HEK293 (cell line): Measurements from ENCODE around the gene MRPL3.
A peak's percentile ranks its signal among the peaks of the same experiment; 100 is the strongest.

Experiments
- CTCF ChIA-PET: fragments of 350-600 bp; formaldehyde crosslinking; extraction: SDS; loops from one replicate; lab custom pipeline; 2021; ENCODE audit warnings: antibody characterized with exemption; lab: Yijun Ruan, JAX
- POLR2A ChIA-PET: fragments of 300-600 bp; formaldehyde crosslinking; extraction: SDS; loops from one replicate; lab custom pipeline; 2020; ENCODE audit warnings: antibody characterized with exemption, inconsistent platforms; lab: Yijun Ruan, JAX
- H3K27ac ChIP-seq: fragments of 200-500 bp; sonication (Bioruptor generic); 2 replicates; pipeline ENCODE4 v1.5.1; 2014; ENCODE audit warnings: low read depth, low read length, control low read depth, inconsistent platforms; ENCODE audit errors: extremely low read depth
- H3K36me3 ChIP-seq, 2 experiments: fragments of 200-500 bp in 1 of 2; sonication (Bioruptor generic) in 1 of 2; 1 replicate in 1 of 2; 2 replicates in 1 of 2; pipeline ENCODE4 v1.5.1; 2014 to 2017; ENCODE audit warnings: inconsistent platforms in 2 of 2, low read length in 2 of 2; ENCODE audit not compliant: control insufficient read depth in 2 of 2, insufficient read depth in 1 of 2
- H3K4me1 ChIP-seq: fragments of 200-500 bp; sonication (Bioruptor generic); 2 replicates; pipeline ENCODE4 v1.5.1; 2014; ENCODE audit warnings: mild to moderate bottlenecking, low read length, inconsistent platforms; ENCODE audit not compliant: control insufficient read depth, insufficient read depth
- H3K4me3 ChIP-seq: 2 replicates; pipeline ENCODE4 v1.5.1; 2011; ENCODE audit warnings: low read depth, mild to moderate bottlenecking, control low read depth, low read length, moderate library complexity
- H3K9me3 ChIP-seq: fragments of 200-500 bp; sonication (Bioruptor generic); 2 replicates; pipeline ENCODE4 v1.5.1; 2014; ENCODE audit warnings: low read depth, low read length, inconsistent platforms; ENCODE audit not compliant: control insufficient read depth, insufficient read depth
- FEZF1 ChIP-seq: fragments of 450-650 bp; formaldehyde crosslinking; IDR thresholded peaks from 2 replicates; pipeline ENCODE4 v1.5.1; 2016; ENCODE audit warnings: missing biosample characterization, missing genetic modification characterization
- GLIS2 ChIP-seq: fragments of 450-650 bp; formaldehyde crosslinking; IDR thresholded peaks from 2 replicates; pipeline ENCODE4 v1.5.1; 2016; ENCODE audit warnings: missing biosample characterization, missing genetic modification characterization
- INSM2 ChIP-seq: fragments of 450-650 bp; formaldehyde crosslinking; IDR thresholded peaks from 2 replicates; pipeline ENCODE4 v1.5.1; 2016; ENCODE audit warnings: missing biosample characterization, missing genetic modification characterization
- KLF8 ChIP-seq: fragments of 450-650 bp; formaldehyde crosslinking; IDR thresholded peaks from 2 replicates; pipeline ENCODE4 v1.5.1; 2016; ENCODE audit warnings: missing biosample characterization, missing genetic modification characterization
- MZF1 ChIP-seq: fragments of 450-650 bp; formaldehyde crosslinking; IDR thresholded peaks from 2 replicates; pipeline ENCODE4 v1.5.1; 2017; ENCODE audit warnings: missing biosample characterization, missing genetic modification characterization, borderline replicate concordance
- SCRT1 ChIP-seq: fragments of 450-650 bp; formaldehyde crosslinking; IDR thresholded peaks from 2 replicates; pipeline ENCODE4 v1.5.1; 2016; ENCODE audit warnings: missing biosample characterization, missing genetic modification characterization, borderline replicate concordance
- SP2 ChIP-seq: fragments of 450-650 bp; formaldehyde crosslinking; IDR thresholded peaks from 2 replicates; pipeline ENCODE4 v1.5.1; 2016; ENCODE audit warnings: missing biosample characterization, missing genetic modification characterization
- SP7 ChIP-seq: fragments of 450-650 bp; formaldehyde crosslinking; IDR thresholded peaks from 2 replicates; pipeline ENCODE4 v1.5.1; 2016; ENCODE audit warnings: missing biosample characterization, missing genetic modification characterization
- YY1 ChIP-seq: fragments of 450-650 bp; formaldehyde crosslinking; IDR thresholded peaks from 2 replicates; pipeline ENCODE4 v1.5.1; 2018; ENCODE audit warnings: missing biosample characterization, missing genetic modification characterization
- ZBTB48 ChIP-seq: fragments of 450-650 bp; formaldehyde crosslinking; IDR thresholded peaks from 2 replicates; pipeline ENCODE4 v1.5.1; 2016; ENCODE audit warnings: missing biosample characterization, missing genetic modification characterization
- ZNF121 ChIP-seq: fragments of 450-650 bp; formaldehyde crosslinking; IDR thresholded peaks from 2 replicates; pipeline ENCODE4 v1.5.1; 2016; ENCODE audit warnings: missing biosample characterization, missing genetic modification characterization
- ZNF202 ChIP-seq: fragments of 450-650 bp; formaldehyde crosslinking; IDR thresholded peaks from 2 replicates; pipeline ENCODE4 v1.5.1; 2016; ENCODE audit warnings: missing biosample characterization, missing genetic modification characterization, borderline replicate concordance
- ZNF211 ChIP-seq: fragments of 450-650 bp; formaldehyde crosslinking; IDR thresholded peaks from 2 replicates; pipeline ENCODE4 v1.5.1; 2016; ENCODE audit warnings: low read depth, missing biosample characterization, missing genetic modification characterization
- ZNF26 ChIP-seq: fragments of 450-650 bp; formaldehyde crosslinking; IDR thresholded peaks from 2 replicates; pipeline ENCODE4 v1.5.1; 2016; ENCODE audit warnings: missing biosample characterization, missing genetic modification characterization
- ZNF302 ChIP-seq: fragments of 450-650 bp; formaldehyde crosslinking; IDR thresholded peaks from 2 replicates; pipeline ENCODE4 v1.5.1; 2016; ENCODE audit warnings: missing biosample characterization, missing genetic modification characterization, low read depth
- ZNF311 ChIP-seq: fragments of 450-650 bp; formaldehyde crosslinking; IDR thresholded peaks from 2 replicates; pipeline ENCODE4 v1.5.1; 2017; ENCODE audit warnings: missing biosample characterization, missing genetic modification characterization, borderline replicate concordance
- ZNF341 ChIP-seq: fragments of 450-650 bp; formaldehyde crosslinking; IDR thresholded peaks from 2 replicates; pipeline ENCODE4; 2016; ENCODE audit warnings: low read depth, missing biosample characterization, missing genetic modification characterization
- ZNF37A ChIP-seq: fragments of 450-650 bp; IDR thresholded peaks from 2 replicates; pipeline ENCODE4 v1.5.1; 2018; ENCODE audit warnings: missing biosample characterization, missing genetic modification characterization
- ZNF391 ChIP-seq: fragments of 450-650 bp; formaldehyde crosslinking; IDR thresholded peaks from 2 replicates; pipeline ENCODE4 v1.5.1; 2016; ENCODE audit warnings: low read depth, missing biosample characterization, missing genetic modification characterization, borderline replicate concordance
- ZNF416 ChIP-seq: fragments of 450-650 bp; formaldehyde crosslinking; IDR thresholded peaks from 2 replicates; pipeline ENCODE4 v1.5.1; 2016; ENCODE audit warnings: missing biosample characterization, missing genetic modification characterization
- ZNF423 ChIP-seq: fragments of 450-650 bp; formaldehyde crosslinking; IDR thresholded peaks from 2 replicates; pipeline ENCODE4 v1.5.1; 2016; ENCODE audit warnings: missing biosample characterization, missing genetic modification characterization
- ZNF510 ChIP-seq: fragments of 450-650 bp; formaldehyde crosslinking; IDR thresholded peaks from 2 replicates; pipeline ENCODE4 v1.5.1; 2018; ENCODE audit warnings: mild to moderate bottlenecking, missing genetic modification characterization, missing biosample characterization; ENCODE audit not compliant: insufficient replicate concordance
- ZNF521 ChIP-seq: fragments of 450-650 bp; formaldehyde crosslinking; IDR thresholded peaks from 2 replicates; pipeline ENCODE4 v1.5.1; 2017; ENCODE audit warnings: missing biosample characterization, mild to moderate bottlenecking, missing genetic modification characterization
- ZNF548 ChIP-seq: fragments of 450-650 bp; formaldehyde crosslinking; IDR thresholded peaks from 2 replicates; pipeline ENCODE4 v1.5.1; 2016; ENCODE audit warnings: missing biosample characterization, missing genetic modification characterization
- ZNF561 ChIP-seq: fragments of 450-650 bp; IDR thresholded peaks from 2 replicates; pipeline ENCODE4 v1.5.1; 2018; ENCODE audit warnings: missing biosample characterization, missing genetic modification characterization, borderline replicate concordance
- ZNF580 ChIP-seq: fragments of 450-650 bp; formaldehyde crosslinking; IDR thresholded peaks from 2 replicates; pipeline ENCODE4 v1.5.1; 2016; ENCODE audit warnings: missing biosample characterization, missing genetic modification characterization
- ZNF660 ChIP-seq: fragments of 450-650 bp; IDR thresholded peaks from 2 replicates; pipeline ENCODE4 v1.5.1; 2018; ENCODE audit warnings: missing biosample characterization, mild to moderate bottlenecking, missing genetic modification characterization
- ZNF704 ChIP-seq: fragments of 450-650 bp; formaldehyde crosslinking; IDR thresholded peaks from 2 replicates; pipeline ENCODE4 v1.5.1; 2016; ENCODE audit warnings: missing biosample characterization, missing genetic modification characterization
- ZNF76 ChIP-seq: fragments of 450-650 bp; formaldehyde crosslinking; IDR thresholded peaks from 2 replicates; pipeline ENCODE4; 2016; ENCODE audit warnings: low read depth, missing biosample characterization, missing genetic modification characterization, borderline replicate concordance
- ZNF830 ChIP-seq: fragments of 450-650 bp; IDR thresholded peaks from 2 replicates; pipeline ENCODE4 v1.5.0; 2018; ENCODE audit warnings: missing biosample characterization, missing genetic modification characterization, low read depth, mild to moderate bottlenecking, moderate library complexity
- ZSCAN18 ChIP-seq: fragments of 450-650 bp; formaldehyde crosslinking; IDR thresholded peaks from 2 replicates; pipeline ENCODE4 v1.5.1; 2016; ENCODE audit warnings: missing biosample characterization, missing genetic modification characterization

Gene MRPL3

GRCh38 chr3:131503320-131503635 is 507 bp upstream of the MRPL3 start:
- CTCF ChIA-PET: no interaction called here
- peaks cover 17 to 30% of the 10 kb centered on the region in 2 experiments for H3K36me3 ChIP-seq
- TF ChIP-seq ZNF416 (tag by site-specific recombination) (no peak), ZNF423 (no peak), ZNF830 (tag by site-specific recombination) (no peak), ZNF704 (tag by site-specific recombination) (no peak), FEZF1 (tag by site-specific recombination) (no peak), SP2 (tag by site-specific recombination) (no peak), ZNF510 (tag by site-specific recombination) (no peak), ZNF302 (tag by site-specific recombination) (no peak), MZF1 (tag by site-specific recombination) (no peak), ZNF311 (tag by site-specific recombination) (no peak), ZNF561 (tag by site-specific recombination) (no peak), ZNF26 (tag by site-specific recombination) (no peak)
- TF ChIP-seq, all 188 proteins: peak for 0
- 0 out of 2 replicates have a peak, but pooled peaks cover 2% of the 10 kb centered on the region for H3K4me1 ChIP-seq
- POLR2A ChIA-PET: no interaction called here
- H3K9me3 ChIP-seq: no peaks in the 10 kb centered on the region
- H3K27ac ChIP-seq: no peak overlapping the region
- peak overlapping the region; percentile 100 for H3K4me3 ChIP-seq

- Histone ChIP-seq H3K4me1 (0 out of 2 replicates have a peak, but pooled peaks cover 2% of the 10 kb centered on the region), H3K36me3 (peaks cover 28 to 43% of the 10 kb centered on the region in 2 experiments), H3K27ac (no peak overlapping the region; the same call in 1 of the 2 replicates), H3K9me3 (no peaks in the 10 kb centered on the region), H3K4me3 (peak overlapping the region; percentile 100)
- no peak for TF ChIP-seq ZNF521
- no peak for TF ChIP-seq ZNF660 (tag by site-specific recombination)
- TF ChIP-seq ZNF548 (tag by site-specific recombination): no peak
- no peak for TF ChIP-seq ZNF391
- TF ChIP-seq ZNF341 (tag by site-specific recombination): no peak
- TF ChIP-seq ZNF121: no peak
- TF ChIP-seq ZNF37A (tag by site-specific recombination): no peak
- no peak for TF ChIP-seq GLIS2
- TF ChIP-seq ZNF76 (tag by site-specific recombination): no peak
- TF ChIP-seq SP7 (tag by site-specific recombination): no peak
- TF ChIP-seq ZNF211 (tag by site-specific recombination): no peak
- TF ChIP-seq ZNF202: no peak
- TF ChIP-seq ZNF580 (tag by site-specific recombination): no peak
- TF ChIP-seq YY1 (tag by site-specific recombination): no peak
- TF ChIP-seq INSM2: no peak
- no peak for TF ChIP-seq SCRT1
- TF ChIP-seq ZSCAN18 (tag by site-specific recombination): no peak
- TF ChIP-seq ZBTB48 (tag by site-specific recombination): no peak
- TF ChIP-seq KLF8 (tag by site-specific recombination): no peak
- ChIA-PET POLR2A (no interaction called here), CTCF (interaction anchor here (0.6 kb wide), 1 partner anchor 292 kb away, joined by 3 read pairs; no protein-coding TSS in a partner anchor)
Measured at GRCh38 chr3:131501949-131502348, 822 bp downstream of the MRPL3 start.
